ENCODE data around the gene NEUROD4.
A peak's percentile ranks its signal among the peaks of the same experiment; 100 is the strongest.

Gene NEUROD4

DNA sequence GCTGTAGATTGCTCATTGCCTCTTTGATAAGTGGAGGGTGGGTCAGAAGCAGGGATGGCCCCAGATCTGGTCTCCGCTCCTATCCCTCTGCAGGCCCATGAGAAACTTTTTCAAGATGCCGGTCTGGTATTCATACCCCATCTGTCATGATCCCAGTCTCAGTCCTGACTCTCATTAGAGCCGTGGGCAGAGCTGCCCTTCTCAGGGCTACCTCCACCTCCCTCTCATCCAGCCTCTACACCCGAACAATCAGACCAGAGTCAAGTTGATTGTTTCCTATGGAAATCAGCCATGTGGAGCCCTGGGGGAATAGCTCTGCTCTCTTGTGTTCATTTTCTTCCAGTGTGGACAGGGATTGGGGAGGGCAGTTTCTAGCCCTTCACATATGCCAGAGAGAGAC lies 45.8 kb downstream of the NEUROD4 start:
- DNase-seq = no peak

DNA sequence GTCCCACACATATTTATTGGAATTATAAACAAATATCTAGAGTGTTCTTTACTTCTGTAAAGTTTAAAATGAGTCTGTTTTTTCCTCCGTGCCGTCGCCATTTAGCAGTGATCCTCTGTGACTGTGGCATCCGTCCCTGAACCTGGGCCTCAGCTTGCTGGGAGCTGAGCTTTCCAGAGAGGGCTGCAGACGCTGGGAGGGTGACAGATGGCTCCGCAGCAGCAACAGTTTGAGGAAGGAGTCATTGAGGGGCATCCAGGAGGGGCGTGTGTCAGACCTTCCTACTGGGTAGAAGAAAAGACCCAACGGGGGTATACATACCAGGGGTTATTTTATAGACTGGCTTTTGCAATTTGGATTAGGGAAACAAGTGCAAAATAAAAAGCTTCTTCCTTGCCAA lies 47.9 kb downstream of the NEUROD4 start:
- DNase-seq = no peak

DNA sequence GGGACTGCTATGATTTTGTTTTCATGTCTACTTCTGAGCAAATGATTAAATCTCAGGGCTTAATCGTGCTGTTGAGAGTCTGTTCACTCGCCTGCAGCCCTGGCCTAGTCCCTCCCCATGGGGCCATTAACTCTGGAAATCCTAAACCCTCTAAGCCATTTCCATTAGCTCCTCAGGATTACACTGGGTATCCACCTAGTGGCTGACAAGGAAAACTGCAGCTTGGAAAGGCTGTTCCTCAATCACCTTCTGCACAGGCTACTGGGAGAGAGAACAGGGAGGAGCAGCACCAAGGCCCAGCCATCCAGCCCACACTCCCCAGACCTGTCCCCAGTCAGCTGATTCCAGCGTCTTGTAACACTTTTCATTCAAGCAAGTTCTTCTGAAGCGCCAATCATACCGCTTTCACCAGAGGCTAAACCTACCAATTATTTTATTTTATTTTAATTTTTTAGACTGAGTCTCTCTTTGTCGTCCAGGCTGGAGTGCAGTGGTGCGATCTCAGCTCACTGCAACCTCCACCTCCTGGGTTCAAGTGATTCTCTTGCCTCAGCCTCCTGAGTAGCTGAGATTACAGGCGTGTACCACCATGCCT lies 48.7 kb downstream of the NEUROD4 start:
- no peak for DNase-seq

GRCh38 chr12:55072083-55072482 lies 52.3 kb downstream of the NEUROD4 start:
- no peak for DNase-seq

DNA sequence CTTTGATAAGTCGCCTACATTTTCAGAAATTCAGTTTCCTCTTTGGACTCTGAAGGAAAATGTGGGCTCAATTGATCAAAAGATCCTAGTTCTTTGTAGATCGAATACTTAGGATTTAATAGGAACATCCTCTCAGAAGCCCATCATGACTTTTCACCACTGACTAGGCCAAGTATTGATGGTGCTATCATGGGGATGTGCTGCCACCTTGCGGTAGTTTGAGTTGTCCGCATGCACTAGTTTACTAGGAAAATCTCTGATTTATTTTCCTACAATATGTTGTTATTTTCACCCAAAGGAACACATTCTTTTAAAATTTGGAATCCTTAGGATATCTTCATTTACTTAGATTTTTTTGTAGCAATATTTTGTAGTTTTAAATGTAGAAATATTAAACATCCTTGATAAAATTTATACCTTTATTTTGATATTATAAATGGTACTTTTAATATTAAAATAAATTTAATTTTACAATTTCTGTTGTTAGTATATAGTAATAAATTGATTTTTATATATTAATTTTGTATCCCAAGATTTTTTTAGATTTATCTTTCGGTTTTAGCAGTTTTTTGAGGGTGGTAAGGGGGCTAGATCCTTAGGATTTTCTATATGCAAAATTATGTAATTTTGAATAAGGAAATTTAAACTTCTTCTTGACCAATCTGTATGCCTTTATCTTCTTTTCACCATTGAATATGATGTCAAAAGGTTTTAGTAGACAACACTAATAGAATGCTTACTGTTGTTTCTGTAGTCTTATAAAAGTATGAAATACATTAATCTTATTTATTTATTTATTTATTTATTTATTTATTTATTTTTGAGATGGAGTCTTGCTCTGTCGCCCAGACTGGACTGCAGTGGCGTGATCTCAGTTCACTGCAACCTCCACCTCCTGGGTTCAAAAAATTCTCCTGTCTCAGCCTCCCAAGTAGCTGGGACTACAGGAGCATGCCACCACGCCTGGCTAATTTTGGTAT lies 53.6 kb downstream of the NEUROD4 start:
- peak; percentile 15 for DNase-seq

DNA sequence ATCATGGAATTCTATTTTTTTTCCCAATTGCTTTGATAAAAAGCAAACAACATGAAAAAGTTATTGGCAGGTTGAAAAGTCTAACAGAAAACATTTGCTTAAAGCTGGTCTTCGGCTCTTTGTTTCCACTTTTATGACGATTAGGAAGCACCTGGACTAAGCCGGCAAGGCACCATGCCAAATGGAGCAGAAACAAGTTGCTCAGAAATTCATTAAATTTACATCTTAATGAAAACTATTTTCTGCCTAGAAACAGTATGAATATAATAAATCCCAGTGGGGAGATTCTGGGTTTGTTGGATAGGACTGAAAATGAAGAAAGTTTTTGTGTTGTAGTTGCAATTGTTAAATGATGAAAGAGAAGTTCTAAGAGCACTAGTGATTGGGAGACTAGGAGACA lies 55.0 kb downstream of the NEUROD4 start:
- no peak for DNase-seq

Measured in NK-92 treated with Interleukin-12 subunit alpha and Interleukin-12 subunit beta, amount 100 ng/mL, for 24 hours (cell line).